B cell (primary cell): ENCODE data around the gene ASPHD2.

Source experiments
- EZH2 ChIP-seq: IDR thresholded peaks from 2 replicates; pipeline ENCODE4 v1.6.1; 2012; ENCODE audit warnings: borderline replicate concordance, low read depth, mild to moderate bottlenecking, moderate library complexity, low read length; ENCODE audit not compliant: insufficient read depth, poor library complexity, severe bottlenecking
- TF ChIP-seq, protein P1 (sequence below): fragments of 200-600 bp; IDR thresholded peaks from one replicate; pipeline ENCODE4 v1.8.0; 2022; ENCODE audit warnings: antibody characterized with exemption, mild to moderate bottlenecking

DNA sequence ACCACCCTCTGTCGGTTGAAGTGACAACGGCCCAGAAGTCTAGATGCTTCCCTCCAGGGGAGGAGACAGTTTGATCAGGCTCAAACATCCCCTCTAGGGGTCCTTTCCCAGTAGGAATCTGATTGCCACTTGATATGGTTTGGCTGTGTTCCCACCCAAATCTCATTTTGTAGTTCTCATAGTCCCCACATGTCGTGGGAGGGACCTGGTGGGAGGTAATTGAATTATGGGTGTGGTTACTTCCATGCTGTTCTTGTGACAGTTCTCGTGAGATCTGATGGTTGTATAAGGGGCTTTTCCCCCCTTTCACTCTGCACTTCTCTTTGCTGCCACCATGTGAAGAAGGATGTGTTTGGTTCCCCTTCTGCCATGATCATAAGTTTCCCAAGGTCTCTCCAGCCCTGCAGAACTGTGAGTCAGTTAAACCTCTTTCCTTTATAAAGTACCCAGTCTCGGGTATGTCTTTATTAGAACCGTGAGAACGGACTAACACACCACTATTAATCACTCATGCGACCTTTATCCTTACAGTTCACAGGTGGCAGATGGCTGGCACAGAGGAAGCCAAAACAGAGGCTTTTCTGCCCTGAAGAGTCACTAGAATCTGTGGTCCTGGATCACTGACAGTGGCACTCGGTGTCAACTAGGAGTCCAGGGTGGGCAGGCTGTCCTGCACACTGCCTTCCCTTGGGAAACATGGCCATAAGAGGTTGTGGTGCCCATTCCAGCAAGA is 21.6 kb downstream of the ASPHD2 start:
- TF ChIP-seq, protein P1, sequence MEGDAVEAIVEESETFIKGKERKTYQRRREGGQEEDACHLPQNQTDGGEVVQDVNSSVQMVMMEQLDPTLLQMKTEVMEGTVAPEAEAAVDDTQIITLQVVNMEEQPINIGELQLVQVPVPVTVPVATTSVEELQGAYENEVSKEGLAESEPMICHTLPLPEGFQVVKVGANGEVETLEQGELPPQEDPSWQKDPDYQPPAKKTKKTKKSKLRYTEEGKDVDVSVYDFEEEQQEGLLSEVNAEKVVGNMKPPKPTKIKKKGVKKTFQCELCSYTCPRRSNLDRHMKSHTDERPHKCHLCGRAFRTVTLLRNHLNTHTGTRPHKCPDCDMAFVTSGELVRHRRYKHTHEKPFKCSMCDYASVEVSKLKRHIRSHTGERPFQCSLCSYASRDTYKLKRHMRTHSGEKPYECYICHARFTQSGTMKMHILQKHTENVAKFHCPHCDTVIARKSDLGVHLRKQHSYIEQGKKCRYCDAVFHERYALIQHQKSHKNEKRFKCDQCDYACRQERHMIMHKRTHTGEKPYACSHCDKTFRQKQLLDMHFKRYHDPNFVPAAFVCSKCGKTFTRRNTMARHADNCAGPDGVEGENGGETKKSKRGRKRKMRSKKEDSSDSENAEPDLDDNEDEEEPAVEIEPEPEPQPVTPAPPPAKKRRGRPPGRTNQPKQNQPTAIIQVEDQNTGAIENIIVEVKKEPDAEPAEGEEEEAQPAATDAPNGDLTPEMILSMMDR: no peak
- TF ChIP-seq EZH2: no peak
